Measurements from ENCODE around the gene TSPAN18. TPM values are rescaled to one million over a fixed set of nuclear protein-coding genes. Genes with fewer than 3 reads are reported as not detected.
A peak's percentile ranks its signal among the peaks of the same experiment; 100 is the strongest.

Gene TSPAN18
- total RNA-seq, 1 donor from 2014 or later: 31.7 TPM

DNA sequence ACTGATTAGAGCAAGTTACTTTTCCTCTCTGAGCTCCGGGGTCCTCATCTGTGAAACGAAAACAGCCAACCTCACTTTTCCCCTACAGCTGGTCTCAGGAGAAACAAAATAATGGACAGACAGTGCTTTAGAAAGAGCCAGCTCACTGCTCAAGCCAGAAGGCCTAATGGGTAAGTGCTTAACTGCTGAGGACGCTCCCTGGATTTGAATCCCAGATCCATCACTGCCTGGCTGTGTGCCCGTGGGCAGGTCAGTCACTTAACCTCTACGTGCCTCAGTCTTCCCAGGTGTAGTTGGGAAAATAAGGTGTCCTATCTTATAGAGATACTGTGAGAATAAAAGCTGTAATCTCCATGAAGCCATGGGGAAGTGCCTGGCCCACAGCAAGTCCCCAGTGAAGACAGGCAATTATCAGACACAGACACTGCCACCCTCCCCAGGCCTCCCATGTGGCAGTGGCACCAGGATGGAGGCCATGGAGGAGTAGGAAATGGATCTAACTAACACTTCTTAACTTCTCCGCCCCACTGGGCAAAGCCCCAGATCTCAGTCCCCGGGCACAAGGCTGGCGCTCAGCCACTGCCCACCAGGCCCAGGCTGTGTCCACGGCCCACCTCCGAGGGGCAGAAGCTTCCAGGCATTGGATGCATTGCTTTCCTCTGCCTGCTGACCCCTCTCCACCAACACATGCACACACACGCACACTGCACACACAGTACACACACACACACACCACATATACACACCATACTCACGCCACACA is 214.7 kb downstream of the TSPAN18 start:
- Histone ChIP-seq H3K36me3 (ENCODE audit: insufficient read depth, low read length) (no peaks in the 10 kb centered on the region), H3K9me3 (ENCODE audit: insufficient read depth, low read depth, low read length) (no peaks in the 10 kb centered on the region), H4K20me1 (ENCODE audit: insufficient read depth, low read length) (peaks cover 93% of the 10 kb centered on the region), H3K4me3 (ENCODE audit: insufficient read depth, low read depth, low read length) (no peak overlapping the region), H3K79me2 (ENCODE audit: insufficient read depth, low read length) (peaks cover 11% of the 10 kb centered on the region), H3K9ac (ENCODE audit: low read length) (no peak overlapping the region), H3K4me2 (ENCODE audit: low read length) (no peak overlapping the region), H3K27ac (ENCODE audit: low read depth, low read length) (no peak overlapping the region), H3K4me1 (ENCODE audit: insufficient read depth, low read length) (no peaks in the 10 kb centered on the region), H3K27me3 (ENCODE audit: insufficient read depth, low read length) (no peaks in the 10 kb centered on the region), H2AFZ (ENCODE audit: low read depth, low read length) (no peak overlapping the region)
- DNase-seq (ENCODE audit: low read depth) (no peak), FAIRE-seq (no peak)
- H3K27me3 Mint-ChIP-seq (ENCODE audit: low read depth, unreplicated experiment): peaks cover 3% of the 10 kb centered on the region
- H3K4me3 Mint-ChIP-seq (ENCODE audit: unreplicated experiment): no peak overlapping the region
- peaks cover 6% of the 10 kb centered on the region for H3K36me3 Mint-ChIP-seq (ENCODE audit: low read depth, unreplicated experiment)
- peak overlapping the region; percentile 8 for H3K27ac Mint-ChIP-seq (ENCODE audit: unreplicated experiment)
- TF ChIP-seq EZH2 (IDR thresholded peaks at IDR 0.05; ENCODE audit: insufficient read depth, low read length): no peak
- TF ChIP-seq, protein P1, sequence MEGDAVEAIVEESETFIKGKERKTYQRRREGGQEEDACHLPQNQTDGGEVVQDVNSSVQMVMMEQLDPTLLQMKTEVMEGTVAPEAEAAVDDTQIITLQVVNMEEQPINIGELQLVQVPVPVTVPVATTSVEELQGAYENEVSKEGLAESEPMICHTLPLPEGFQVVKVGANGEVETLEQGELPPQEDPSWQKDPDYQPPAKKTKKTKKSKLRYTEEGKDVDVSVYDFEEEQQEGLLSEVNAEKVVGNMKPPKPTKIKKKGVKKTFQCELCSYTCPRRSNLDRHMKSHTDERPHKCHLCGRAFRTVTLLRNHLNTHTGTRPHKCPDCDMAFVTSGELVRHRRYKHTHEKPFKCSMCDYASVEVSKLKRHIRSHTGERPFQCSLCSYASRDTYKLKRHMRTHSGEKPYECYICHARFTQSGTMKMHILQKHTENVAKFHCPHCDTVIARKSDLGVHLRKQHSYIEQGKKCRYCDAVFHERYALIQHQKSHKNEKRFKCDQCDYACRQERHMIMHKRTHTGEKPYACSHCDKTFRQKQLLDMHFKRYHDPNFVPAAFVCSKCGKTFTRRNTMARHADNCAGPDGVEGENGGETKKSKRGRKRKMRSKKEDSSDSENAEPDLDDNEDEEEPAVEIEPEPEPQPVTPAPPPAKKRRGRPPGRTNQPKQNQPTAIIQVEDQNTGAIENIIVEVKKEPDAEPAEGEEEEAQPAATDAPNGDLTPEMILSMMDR (IDR thresholded peaks at IDR 0.05; ENCODE audit: insufficient read depth, low read depth, low read length): no peak
- H3K9me3 Mint-ChIP-seq (ENCODE audit: unreplicated experiment): no peaks in the 10 kb centered on the region
- peaks cover 16% of the 10 kb centered on the region for H3K4me1 Mint-ChIP-seq (ENCODE audit: low read depth, unreplicated experiment)

DNA sequence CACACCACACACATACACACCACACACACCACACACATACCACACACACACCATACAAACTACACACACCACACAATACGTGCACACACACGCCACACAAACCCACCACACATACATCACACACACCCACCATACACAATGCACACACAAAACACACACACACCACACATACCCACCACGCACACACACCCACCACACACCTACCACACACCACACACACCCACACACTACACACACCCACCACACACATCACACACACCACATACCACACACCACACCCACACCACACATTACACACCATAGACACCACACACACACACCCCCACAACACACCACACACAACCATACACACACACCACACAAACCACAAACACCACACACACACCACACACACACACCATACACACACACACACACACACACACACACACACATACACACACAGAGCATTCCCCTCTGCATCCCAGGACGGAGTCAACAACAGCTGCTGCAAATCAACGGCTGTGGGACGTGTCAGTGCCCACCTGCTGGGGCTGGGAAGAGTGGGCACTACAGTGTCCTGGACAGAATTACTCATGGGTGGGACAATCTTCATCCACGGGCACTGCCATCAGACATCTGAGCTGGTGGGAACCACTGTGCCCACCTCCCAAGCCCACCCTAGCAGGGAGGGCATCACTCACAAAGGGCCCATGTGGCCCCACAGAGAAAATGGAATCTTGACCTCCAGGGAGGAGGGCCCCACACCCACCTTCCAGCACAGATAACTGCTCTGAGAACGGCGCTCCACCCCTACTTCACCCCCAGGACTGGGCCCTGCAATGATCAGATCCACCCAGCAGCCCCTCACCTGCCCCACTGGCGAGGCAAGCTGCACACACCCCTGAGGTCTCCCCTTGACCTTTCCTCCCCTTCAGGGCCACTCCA is 215.5 kb downstream of the TSPAN18 start:
- H3K4me1 ChIP-seq (ENCODE audit: insufficient read depth, low read length): no peaks in the 10 kb centered on the region
- Mint-ChIP-seq H3K36me3 (ENCODE audit: low read depth, unreplicated experiment) (peaks cover 6% of the 10 kb centered on the region), H3K27ac (ENCODE audit: unreplicated experiment) (peak overlapping the region; percentile 8), H3K27me3 (ENCODE audit: low read depth, unreplicated experiment) (peaks cover 3% of the 10 kb centered on the region), H3K4me3 (ENCODE audit: unreplicated experiment) (no peak overlapping the region), H3K9me3 (ENCODE audit: unreplicated experiment) (no peaks in the 10 kb centered on the region), H3K4me1 (ENCODE audit: low read depth, unreplicated experiment) (peaks cover 19% of the 10 kb centered on the region)
- no peak overlapping the region for H3K4me3 ChIP-seq (ENCODE audit: insufficient read depth, low read depth, low read length)
- H3K9ac ChIP-seq (ENCODE audit: low read length): no peak overlapping the region
- H4K20me1 ChIP-seq (ENCODE audit: insufficient read depth, low read length): peaks cover 96% of the 10 kb centered on the region
- TF ChIP-seq EZH2 (IDR thresholded peaks at IDR 0.05; ENCODE audit: insufficient read depth, low read length): no peak
- no peaks in the 10 kb centered on the region for H3K27me3 ChIP-seq (ENCODE audit: insufficient read depth, low read length)
- no peak overlapping the region for H3K27ac ChIP-seq (ENCODE audit: low read depth, low read length)
- no peaks in the 10 kb centered on the region for H3K36me3 ChIP-seq (ENCODE audit: insufficient read depth, low read length)
- FAIRE-seq (peak; percentile 87), DNase-seq (ENCODE audit: low read depth) (no peak)
- no peaks in the 10 kb centered on the region for H3K9me3 ChIP-seq (ENCODE audit: insufficient read depth, low read depth, low read length)
- no peak overlapping the region for H2AFZ ChIP-seq (ENCODE audit: low read depth, low read length)
- peaks cover 11% of the 10 kb centered on the region for H3K79me2 ChIP-seq (ENCODE audit: insufficient read depth, low read length)
- H3K4me2 ChIP-seq (ENCODE audit: low read length): no peak overlapping the region

DNA sequence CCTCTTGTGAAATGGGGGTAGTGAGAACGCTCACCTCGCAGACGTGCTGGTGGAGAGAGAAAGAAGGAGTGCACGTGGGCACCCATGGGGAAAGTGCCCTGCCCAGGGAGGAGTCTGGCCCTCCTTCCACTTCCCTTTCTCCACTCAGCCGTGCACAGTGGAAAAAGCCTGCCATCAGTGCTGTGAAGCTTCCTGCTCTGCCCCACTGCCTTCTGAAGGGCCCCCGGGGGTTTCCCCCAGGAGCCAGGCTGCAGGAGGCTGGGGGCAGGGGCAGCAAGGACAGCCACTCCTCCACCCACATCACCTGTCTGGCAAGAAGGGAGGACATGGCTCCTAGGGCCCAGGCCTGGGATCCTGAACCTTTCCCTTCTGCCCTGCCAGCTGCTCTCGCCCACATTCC is 216.4 kb downstream of the TSPAN18 start:
- H3K4me1 Mint-ChIP-seq (ENCODE audit: low read depth, unreplicated experiment): peaks cover 21% of the 10 kb centered on the region
- H3K27me3 ChIP-seq (ENCODE audit: insufficient read depth, low read length): no peaks in the 10 kb centered on the region
- no peak overlapping the region for H3K27ac Mint-ChIP-seq (ENCODE audit: unreplicated experiment)

More for the DNA sequence above, 216.4 kb downstream of the TSPAN18 start:
- Mint-ChIP-seq H3K9me3 (ENCODE audit: unreplicated experiment) (no peaks in the 10 kb centered on the region), H3K36me3 (ENCODE audit: low read depth, unreplicated experiment) (peaks cover 6% of the 10 kb centered on the region), H3K27me3 (ENCODE audit: low read depth, unreplicated experiment) (peaks cover 3% of the 10 kb centered on the region), H3K4me3 (ENCODE audit: unreplicated experiment) (no peak overlapping the region)
- no peak overlapping the region for H3K27ac ChIP-seq (ENCODE audit: low read depth, low read length)
- peaks cover 11% of the 10 kb centered on the region for H3K79me2 ChIP-seq (ENCODE audit: insufficient read depth, low read length)
- no peak overlapping the region for H3K4me3 ChIP-seq (ENCODE audit: insufficient read depth, low read depth, low read length)
- H3K9ac ChIP-seq (ENCODE audit: low read length): no peak overlapping the region
- no peak overlapping the region for H2AFZ ChIP-seq (ENCODE audit: low read depth, low read length)
- H4K20me1 ChIP-seq (ENCODE audit: insufficient read depth, low read length): peaks cover 97% of the 10 kb centered on the region
- H3K4me2 ChIP-seq (ENCODE audit: low read length): no peak overlapping the region
- TF ChIP-seq, protein P1 (IDR thresholded peaks at IDR 0.05; ENCODE audit: insufficient read depth, low read depth, low read length): no peak
- TF ChIP-seq EZH2 (IDR thresholded peaks at IDR 0.05; ENCODE audit: insufficient read depth, low read length): no peak
- no peaks in the 10 kb centered on the region for H3K36me3 ChIP-seq (ENCODE audit: insufficient read depth, low read length)
- no peaks in the 10 kb centered on the region for H3K9me3 ChIP-seq (ENCODE audit: insufficient read depth, low read depth, low read length)
- FAIRE-seq (no peak), DNase-seq (ENCODE audit: low read depth) (no peak)
- H3K4me1 ChIP-seq (ENCODE audit: insufficient read depth, low read length): no peaks in the 10 kb centered on the region
